H1 (cell line): ENCODE measurements around the gene SSBP3. TPM values are rescaled to one million over a fixed set of nuclear protein-coding genes. Genes with fewer than 3 reads are reported as not detected.

Experiments used
- BCL11A ChIP-seq, 2 experiments: IDR thresholded peaks; one replicate each; pipeline ENCODE4 v1.6.1; 2011; ENCODE audit warnings: low read depth in 2 of 2, low read length in 2 of 2, mild to moderate bottlenecking in 2 of 2
- JUND ChIP-seq: IDR thresholded peaks from 2 replicates; pipeline ENCODE4 v1.6.1; 2011; ENCODE audit warnings: mild to moderate bottlenecking, improper control_type of control experiment, low read length
- KDM5A ChIP-seq: fragments of 200-600 bp; IDR thresholded peaks from 2 replicates; pipeline ENCODE4 v1.7.1; 2012; ENCODE audit warnings: mild to moderate bottlenecking, low read length, inconsistent platforms, mixed read lengths
- SIX5 ChIP-seq: IDR thresholded peaks from 2 replicates; pipeline ENCODE4 v1.6.1; 2011; ENCODE audit warnings: mild to moderate bottlenecking, low read depth, low read length
- SP1 ChIP-seq: IDR thresholded peaks from 2 replicates; pipeline ENCODE4 v1.6.1; 2011; ENCODE audit warnings: low read depth, low read length
- USF2 ChIP-seq: IDR thresholded peaks from 2 replicates; pipeline ENCODE4 v1.6.1; 2011; ENCODE audit warnings: low read length, improper control_type of control experiment
- polyA plus RNA-seq, 7 experiments: library from polyadenylated mRNA; depleted of rRNA in 3 of 7; stranded (reverse) in 5 of 7; unstranded in 2 of 7; fragments of >200 nt in 5 of 7; fragments of 200-250 nt in 2 of 7; gene quantifications; 1 replicate in 5 of 7; 2 replicates in 1 of 7; 4 replicates in 1 of 7; pipeline versions ENCODE4 v1.2.1 to v1.2.3, GENCODE V29; 2011 to 2013; ENCODE audit warnings: missing spikeins in 2 of 7, mixed read lengths in 2 of 7
- total RNA-seq: library from RNA; stranded (reverse); fragmentation: NEBNext Ultra II Directional; extraction: Animal tissue kit (Norgen Biotek cat#: 25700); gene quantifications from 2 replicates; pipeline ENCODE4 v1.2.1, GENCODE V29; 2021

Gene SSBP3
- total and polyA plus RNA-seq, 2 of the 8 experiments (the other 6 are each of a cell fraction or from before 2014, with no cell fraction given): 99.7 to 133 TPM

- TF ChIP-seq SIX5 (no peak), SP1 (no peak), KDM5A (no peak), BCL11A (IDR thresholded peaks at IDR 0.05; ENCODE audit: low read depth in 2 of 2, low read length in 2 of 2) (no peak), JUND (no peak), USF2 (no peak)
Observed at GRCh38 chr1:54336116-54336515, 70.1 kb downstream of the SSBP3 start (continued).
